ENCODE measurements around the gene MTERF4.

The MTERF4 gene

GRCh38 chr2:241102239-241102803 is at the start of gene MTERF4:
Gene MTERF4, minus strand, starts transcription at chr2:241102287. Its CDS starts 14 bp downstream, at chr2:241102273.
- peak; percentile 77 to 81 (median 81) for DNase-seq

GRCh38 chr2:241150660-241151530 is 48.8 kb upstream of the MTERF4 start:
- DNase-seq, result no peak

- peak; percentile 83 to 94 (median 92) for DNase-seq
Observed at GRCh38 chr2:241149925-241150659, 48.0 kb upstream of the MTERF4 start, which contains the start of gene PPP1R7. Gene PPP1R7, plus strand, starts transcription at chr2:241150467. Its CDS starts 29 bp downstream, at chr2:241150496.

GRCh38 chr2:241149675-241149924 is 47.5 kb upstream of the MTERF4 start:
- DNase-seq, result no peak

GRCh38 chr2:241148891-241149674 is 47.0 kb upstream of the MTERF4 start, which contains the start of gene PASK:
Gene PASK, minus strand, starts transcription at chr2:241149472. Its CDS starts 6,440 bp downstream, at chr2:241143032.
- DNase-seq, result peak; percentile 74 to 86 (median 84)

- no peak for DNase-seq
Observed at GRCh38 chr2:241148239-241148638, 46.2 kb upstream of the MTERF4 start.

- DNase-seq, result no peak
Observed at GRCh38 chr2:241147336-241147735, 45.2 kb upstream of the MTERF4 start.

- DNase-seq, result no peak
Observed at GRCh38 chr2:241146286-241146685, 44.2 kb upstream of the MTERF4 start.

GRCh38 chr2:241142593-241142992 is 40.5 kb upstream of the MTERF4 start:
- no peak for DNase-seq

GRCh38 chr2:241142063-241142462 is 40.0 kb upstream of the MTERF4 start:
- no peak for DNase-seq

GRCh38 chr2:241141214-241141770 is 39.2 kb upstream of the MTERF4 start:
- DNase-seq, result no peak

- no peak for DNase-seq
Observed at GRCh38 chr2:241140445-241140840, 38.4 kb upstream of the MTERF4 start.

GRCh38 chr2:241139531-241140444 is 37.7 kb upstream of the MTERF4 start:
- DNase-seq, result no peak

- no peak for DNase-seq
Observed at GRCh38 chr2:241138471-241138870, 36.4 kb upstream of the MTERF4 start.

- no peak for DNase-seq
Observed at GRCh38 chr2:241137276-241138190, 35.4 kb upstream of the MTERF4 start.

GRCh38 chr2:241136661-241137260 is 34.7 kb upstream of the MTERF4 start:
- DNase-seq, result no peak

- DNase-seq, result no peak
Observed at GRCh38 chr2:241136191-241136590, 34.1 kb upstream of the MTERF4 start.

GRCh38 chr2:241135737-241136136 is 33.6 kb upstream of the MTERF4 start:
- DNase-seq, result no peak

- DNase-seq, result no peak
Observed at GRCh38 chr2:241134711-241135110, 32.6 kb upstream of the MTERF4 start.

GRCh38 chr2:241133436-241133820 is 31.3 kb upstream of the MTERF4 start:
- no peak for DNase-seq
